HEK293 (cell line): ENCODE results near the gene HTT.

ENCODE experiments used
- CTCF ChIP-seq: fragments of 450-650 bp; formaldehyde crosslinking; IDR thresholded peaks from 2 replicates; pipeline ENCODE4 v1.5.1; 2016; ENCODE audit warnings: missing biosample characterization, missing genetic modification characterization
- ZFP3 ChIP-seq: fragments of 450-650 bp; formaldehyde crosslinking; IDR thresholded peaks from 2 replicates; pipeline ENCODE4 v1.5.1; 2016; ENCODE audit warnings: low read depth, missing biosample characterization, missing genetic modification characterization
- ZNF140 ChIP-seq: fragments of 450-650 bp; formaldehyde crosslinking; IDR thresholded peaks from 2 replicates; pipeline ENCODE4 v1.5.1; 2016; ENCODE audit warnings: missing biosample characterization, missing genetic modification characterization
- ZNF174 ChIP-seq: fragments of 450-650 bp; formaldehyde crosslinking; IDR thresholded peaks from 2 replicates; pipeline ENCODE4 v1.5.0; 2017; ENCODE audit warnings: missing biosample characterization, mild to moderate bottlenecking, missing genetic modification characterization
- ZNF362 ChIP-seq: fragments of 450-650 bp; formaldehyde crosslinking; IDR thresholded peaks from 2 replicates; pipeline ENCODE4 v1.5.1; 2016; ENCODE audit warnings: missing biosample characterization, missing genetic modification characterization
- ZNF426 ChIP-seq: fragments of 450-650 bp; formaldehyde crosslinking; IDR thresholded peaks from 2 replicates; pipeline ENCODE4 v1.5.1; 2017; ENCODE audit warnings: missing biosample characterization, missing genetic modification characterization, mild to moderate bottlenecking, inconsistent platforms, moderate library complexity

GRCh38 chr4:3136454-3136853, 62.0 kb downstream of the HTT start:
- TF ChIP-seq ZFP3 (tag by site-specific recombination) (no peak), ZNF174 (no peak), CTCF (tag by site-specific recombination) (no peak), ZNF426 (tag by site-specific recombination) (no peak), ZNF362 (tag by site-specific recombination) (no peak), ZNF140 (tag by site-specific recombination) (no peak)
